Endodermal cell (in vitro differentiated cells): ENCODE results near the gene PYGB. TPM values are rescaled to one million over a fixed set of nuclear protein-coding genes. Genes with fewer than 3 reads are reported as not detected.
A peak's percentile ranks its signal among the peaks of the same experiment; 100 is the strongest.

ENCODE experiments used
- DNase-seq: peaks from one replicate; pipeline ENCODE4 v3.0.0-alpha.2; 2017
- H3K27ac ChIP-seq: 2 replicates; pipeline ENCODE4 v1.5.1; 2013; ENCODE audit warnings: mild to moderate bottlenecking, low read depth, low read length, moderate library complexity
- H3K27me3 ChIP-seq: 2 replicates; pipeline ENCODE4 v1.6.1; 2013; ENCODE audit warnings: mild to moderate bottlenecking, low read length, moderate library complexity; ENCODE audit not compliant: insufficient read depth, control insufficient read depth, poor library complexity, severe bottlenecking
- H3K36me3 ChIP-seq: 2 replicates; pipeline ENCODE4 v1.7.0; 2013; ENCODE audit warnings: mild to moderate bottlenecking, low read length, moderate library complexity; ENCODE audit not compliant: control insufficient read depth, insufficient read depth
- H3K4me1 ChIP-seq: one replicate; pipeline ENCODE4 v1.7.0; 2013; ENCODE audit warnings: low read length; ENCODE audit not compliant: control insufficient read depth, insufficient read depth
- H3K4me3 ChIP-seq: 2 replicates; pipeline ENCODE4 v1.5.1; 2013; ENCODE audit warnings: mild to moderate bottlenecking, low read length, moderate library complexity
- H3K9ac ChIP-seq: 2 replicates; pipeline ENCODE4 v1.6.1; 2013; ENCODE audit warnings: mild to moderate bottlenecking, low read length, moderate library complexity; ENCODE audit not compliant: poor library complexity, severe bottlenecking; ENCODE audit errors: extremely low read depth
- H3K9me3 ChIP-seq: 2 replicates; pipeline ENCODE4 v1.6.1; 2013; ENCODE audit warnings: mild to moderate bottlenecking, low read length, moderate library complexity; ENCODE audit not compliant: control insufficient read depth
- H3K27ac Mint-ChIP-seq: 2 replicates; pipeline ENCODE4 v1.8.0; 2020; ENCODE audit warnings: mixed read lengths
- H3K27me3 Mint-ChIP-seq: 2 replicates; pipeline ENCODE4 v1.8.0; 2021; ENCODE audit warnings: mild to moderate bottlenecking, mixed read lengths; ENCODE audit not compliant: insufficient read depth
- H3K36me3 Mint-ChIP-seq: 2 replicates; pipeline ENCODE4 v1.8.0; 2020; ENCODE audit warnings: low read depth, mixed read lengths
- H3K4me1 Mint-ChIP-seq: 2 replicates; pipeline ENCODE4 v1.8.0; 2020; ENCODE audit warnings: mixed read lengths
- H3K4me3 Mint-ChIP-seq: 2 replicates; pipeline ENCODE4 v1.8.0; 2020; ENCODE audit warnings: mild to moderate bottlenecking, moderate library complexity, mixed read lengths
- H3K9me3 Mint-ChIP-seq: 2 replicates; pipeline ENCODE4 v1.8.0; 2020; ENCODE audit warnings: mild to moderate bottlenecking, mixed read lengths
- WGBS, 2 experiments: methylation state at CpG; one replicate each; pipeline versions ENCODE4 v1.1.5 to v1.1.7; 2013; ENCODE audit warnings: missing lambda C conversion rate in 2 of 2, mixed read lengths in 1 of 2; ENCODE audit not compliant: insufficient coverage in 1 of 2, insufficient read length in 1 of 2; 5-methylcytosine and 5-hydroxymethylcytosine counted together
- total RNA-seq, 2 donors: library from RNA; stranded (reverse); fragmentation: NEBNext Ultra II Directional in 1 of 2; extraction: Animal tissue kit (Norgen Biotek cat#: 25700) in 1 of 2; gene quantifications; 2 replicates in 1 of 2; 3 replicates in 1 of 2; pipeline ENCODE4 v1.2.1, GENCODE V29; 2021
- TF ChIP-seq, protein P1 (sequence below): fragments of 200-600 bp; sonication (generic); conservative IDR thresholded peaks from 2 replicates; pipeline ENCODE4 v1.5.0; 2021; ENCODE audit warnings: antibody characterized with exemption, mild to moderate bottlenecking

PYGB gene
- total RNA-seq, 2 donors from 2014 or later = 59.3 to 66.8 TPM

DNA sequence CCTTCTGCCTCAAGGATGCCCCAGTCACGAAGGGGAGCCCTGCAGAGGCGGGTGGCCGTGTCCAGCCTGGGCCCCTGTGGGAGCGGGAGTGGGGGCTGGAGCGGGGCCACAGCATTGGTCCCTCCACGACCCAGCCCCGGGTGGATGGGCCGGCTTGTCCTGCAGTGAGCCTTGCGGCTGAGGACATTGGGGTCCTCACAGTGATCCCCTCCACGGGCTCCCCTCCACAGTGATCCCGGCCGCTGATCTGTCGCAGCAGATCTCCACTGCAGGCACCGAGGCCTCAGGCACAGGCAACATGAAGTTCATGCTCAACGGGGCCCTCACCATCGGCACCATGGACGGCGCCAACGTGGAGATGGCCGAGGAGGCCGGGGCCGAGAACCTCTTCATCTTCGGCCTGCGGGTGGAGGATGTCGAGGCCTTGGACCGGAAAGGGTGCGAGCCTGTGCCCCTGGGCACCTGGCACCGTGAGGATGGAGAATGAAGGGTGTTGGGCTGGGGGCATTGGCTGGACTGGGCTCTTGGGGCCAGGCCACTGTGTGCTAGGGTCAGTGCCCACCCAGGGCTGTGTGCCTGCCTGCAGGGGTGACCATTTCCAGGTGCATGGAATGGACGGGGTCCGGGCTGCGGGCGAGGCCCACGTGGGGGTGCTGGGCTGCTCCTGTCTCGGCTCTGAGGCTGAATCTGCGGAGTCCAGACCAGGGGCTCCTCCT, 44.4 kb downstream of the PYGB start:
- Mint-ChIP-seq H3K9me3 (no peaks in the 10 kb centered on the region), H3K27me3 (no peaks in the 10 kb centered on the region), H3K36me3 (peaks cover 36% of the 10 kb centered on the region), H3K4me1 (peaks cover 7% of the 10 kb centered on the region), H3K4me3 (no peak overlapping the region), H3K27ac (no peak overlapping the region)
- peaks cover 38% of the 10 kb centered on the region for H3K36me3 ChIP-seq
- H3K9ac ChIP-seq = no peak overlapping the region
- H3K9me3 ChIP-seq = no peaks in the 10 kb centered on the region
- peaks cover 9% of the 10 kb centered on the region for H3K4me1 ChIP-seq
- WGBS, 2 experiments = 93 to 96% methylated on average over 24 to 35 of the region's 35 CpGs
- DNase-seq = no peak
- no peak overlapping the region for H3K4me3 ChIP-seq
- H3K27ac ChIP-seq = no peak overlapping the region
- TF ChIP-seq, protein P1, sequence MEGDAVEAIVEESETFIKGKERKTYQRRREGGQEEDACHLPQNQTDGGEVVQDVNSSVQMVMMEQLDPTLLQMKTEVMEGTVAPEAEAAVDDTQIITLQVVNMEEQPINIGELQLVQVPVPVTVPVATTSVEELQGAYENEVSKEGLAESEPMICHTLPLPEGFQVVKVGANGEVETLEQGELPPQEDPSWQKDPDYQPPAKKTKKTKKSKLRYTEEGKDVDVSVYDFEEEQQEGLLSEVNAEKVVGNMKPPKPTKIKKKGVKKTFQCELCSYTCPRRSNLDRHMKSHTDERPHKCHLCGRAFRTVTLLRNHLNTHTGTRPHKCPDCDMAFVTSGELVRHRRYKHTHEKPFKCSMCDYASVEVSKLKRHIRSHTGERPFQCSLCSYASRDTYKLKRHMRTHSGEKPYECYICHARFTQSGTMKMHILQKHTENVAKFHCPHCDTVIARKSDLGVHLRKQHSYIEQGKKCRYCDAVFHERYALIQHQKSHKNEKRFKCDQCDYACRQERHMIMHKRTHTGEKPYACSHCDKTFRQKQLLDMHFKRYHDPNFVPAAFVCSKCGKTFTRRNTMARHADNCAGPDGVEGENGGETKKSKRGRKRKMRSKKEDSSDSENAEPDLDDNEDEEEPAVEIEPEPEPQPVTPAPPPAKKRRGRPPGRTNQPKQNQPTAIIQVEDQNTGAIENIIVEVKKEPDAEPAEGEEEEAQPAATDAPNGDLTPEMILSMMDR = no peak
- no peaks in the 10 kb centered on the region for H3K27me3 ChIP-seq

DNA sequence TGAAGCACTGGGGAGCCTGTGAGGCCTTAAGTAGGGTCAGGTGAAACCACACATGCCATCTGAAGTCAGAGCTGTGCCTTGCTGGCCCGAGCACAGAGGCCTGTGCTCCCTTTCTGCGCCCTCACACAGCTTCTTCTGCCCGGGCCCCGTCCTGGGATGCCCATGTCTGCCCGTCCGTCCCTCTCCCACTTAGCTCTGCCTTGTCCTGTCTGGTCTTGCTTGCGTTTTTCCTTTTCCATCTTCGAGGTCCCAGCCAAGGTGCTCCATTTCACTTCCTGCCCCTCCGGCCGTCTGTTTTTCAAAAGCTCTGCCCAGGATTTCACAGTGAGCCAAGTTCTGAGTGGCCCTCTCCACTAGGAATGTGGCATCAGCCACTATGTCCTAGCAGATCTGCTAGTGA, 45.6 kb downstream of the PYGB start:
- 89 to 90% methylated on average over 10 of the region's 10 CpGs for WGBS, 2 experiments

DNA sequence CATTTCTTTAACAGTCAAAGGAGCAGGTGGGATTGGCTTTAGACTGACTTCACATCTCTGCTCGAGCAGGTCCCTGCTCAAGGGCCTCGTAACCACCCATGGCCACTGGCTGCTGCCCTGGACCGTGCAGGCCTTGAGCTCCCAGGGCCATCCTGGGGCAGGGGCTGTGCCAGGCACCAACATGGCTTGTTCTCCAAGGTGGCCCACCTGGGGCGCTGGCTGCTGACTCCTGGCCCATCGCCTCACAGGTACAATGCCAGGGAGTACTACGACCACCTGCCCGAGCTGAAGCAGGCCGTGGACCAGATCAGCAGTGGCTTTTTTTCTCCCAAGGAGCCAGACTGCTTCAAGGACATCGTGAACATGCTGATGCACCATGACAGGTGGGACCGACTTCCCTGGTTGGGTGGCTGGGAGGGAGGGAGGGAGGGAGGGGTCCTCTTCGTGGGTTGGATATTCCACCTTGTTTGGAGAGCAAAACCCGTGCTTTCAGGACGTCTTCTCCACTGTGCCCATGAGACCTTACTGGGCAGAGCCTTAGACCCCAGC, 46.1 kb downstream of the PYGB start:
- no peak overlapping the region for H3K4me3 ChIP-seq
- peaks cover 28% of the 10 kb centered on the region for H3K36me3 ChIP-seq
- TF ChIP-seq, protein P1 = no peak
- Mint-ChIP-seq H3K36me3 (peaks cover 37% of the 10 kb centered on the region), H3K27ac (peak overlapping the region; percentile 12), H3K4me3 (no peak overlapping the region), H3K9me3 (no peaks in the 10 kb centered on the region), H3K4me1 (peaks cover 11% of the 10 kb centered on the region), H3K27me3 (no peaks in the 10 kb centered on the region)
- H3K9ac ChIP-seq = no peak overlapping the region
- no peak overlapping the region for H3K27ac ChIP-seq
- H3K9me3 ChIP-seq = no peaks in the 10 kb centered on the region
- 91 to 94% methylated on average over 5 to 13 of the region's 13 CpGs for WGBS, 2 experiments
- H3K27me3 ChIP-seq = no peaks in the 10 kb centered on the region
- peaks cover 9% of the 10 kb centered on the region for H3K4me1 ChIP-seq
- no peak for DNase-seq

More for the DNA sequence above, 45.6 kb downstream of the PYGB start:
- Mint-ChIP-seq H3K36me3 (peaks cover 35% of the 10 kb centered on the region), H3K4me1 (peaks cover 11% of the 10 kb centered on the region), H3K27me3 (no peaks in the 10 kb centered on the region), H3K27ac (peak overlapping the region; percentile 12), H3K4me3 (no peak overlapping the region), H3K9me3 (no peaks in the 10 kb centered on the region)
- Histone ChIP-seq H3K4me3 (no peak overlapping the region), H3K27me3 (no peaks in the 10 kb centered on the region), H3K36me3 (peaks cover 31% of the 10 kb centered on the region), H3K9me3 (no peaks in the 10 kb centered on the region), H3K27ac (no peak overlapping the region), H3K4me1 (peaks cover 9% of the 10 kb centered on the region), H3K9ac (no peak overlapping the region)
- no peak for DNase-seq
- TF ChIP-seq, protein P1 = no peak
